AG04450 (cell line): Measurements from ENCODE around the gene NCLN. TPM values are rescaled to one million over a fixed set of nuclear protein-coding genes. Genes with fewer than 3 reads are reported as not detected.

Experiments used
- CTCF ChIA-PET: fragments of 300-600, 350-600 bp; formaldehyde crosslinking; extraction: SDS; loops from one replicate; lab custom pipeline; 2022; ENCODE audit warnings: antibody characterized with exemption, inconsistent platforms; lab: Charles Lee
- POLR2A ChIA-PET: fragments of 350-600 bp; formaldehyde crosslinking; extraction: SDS; loops from one replicate; lab custom pipeline; 2021; ENCODE audit warnings: antibody characterized with exemption, inconsistent platforms; lab: Yijun Ruan, JAX
- DNase-seq: peaks from one replicate; pipeline ENCODE4 v3.0.0-alpha.2; 2011; ENCODE audit warnings: low read depth, low spot score
- H3K27ac ChIP-seq: one replicate; pipeline ENCODE4 v1.5.1; 2012; ENCODE audit warnings: low read depth, low read length, control low read depth
- H3K27me3 ChIP-seq: one replicate; pipeline ENCODE4 v1.6.0; 2012; ENCODE audit warnings: low read length; ENCODE audit not compliant: control insufficient read depth, insufficient read depth
- H3K4me3 ChIP-seq: 2 replicates; pipeline ENCODE4 v1.5.1; 2011; ENCODE audit warnings: mild to moderate bottlenecking, low read depth, low read length, control low read depth
- H3K9me3 ChIP-seq: 2 replicates; pipeline ENCODE4 v1.5.1; 2012; ENCODE audit warnings: low read length; ENCODE audit not compliant: control insufficient read depth, insufficient read depth
- polyA plus RNA-seq: library from polyadenylated mRNA; depleted of rRNA; stranded (reverse); fragments of >200 nt; gene quantifications from 2 replicates; pipeline ENCODE4 v1.2.3, GENCODE V29; 2011
- TF ChIP-seq, protein P1 (sequence below): IDR thresholded peaks from 2 replicates; pipeline ENCODE4 v1.5.1; 2011; ENCODE audit warnings: low read depth, low read length, control low read depth, inconsistent platforms

NCLN gene
- polyA plus RNA-seq, 1 experiment = 27.1 TPM

DNA sequence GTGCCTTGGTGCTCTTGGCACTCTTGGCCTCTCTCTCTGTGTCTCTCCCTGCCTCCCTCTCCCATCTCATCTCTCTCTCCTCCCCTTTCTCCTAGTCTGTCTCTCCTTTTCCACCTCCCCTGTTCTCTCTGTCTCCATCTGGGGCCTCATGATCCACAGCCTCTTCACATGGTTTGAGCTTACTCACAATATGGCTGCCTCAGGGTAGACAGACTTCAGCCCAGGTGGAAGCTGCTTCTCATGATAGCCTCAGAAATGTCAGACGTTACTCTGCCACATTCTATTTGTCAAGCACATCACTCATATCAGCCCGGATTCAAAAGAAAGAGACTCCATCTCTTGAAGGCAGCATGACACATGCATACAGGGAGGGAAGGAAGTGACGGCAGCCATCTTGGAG is 25.5 kb upstream of the NCLN start:
- ChIA-PET POLR2A (interaction anchor here (1.1 kb wide), 1 partner anchor 210 kb away, joined by 3 read pairs; no protein-coding TSS in a partner anchor), CTCF (interaction anchor here (0.9 to 3.9 kb wide), 5 partner anchors 24 to 273 kb away, joined by 3 to 28 read pairs (median 4); partner anchors contain the start of gene GNA15)
- H3K27ac ChIP-seq = no peak overlapping the region
- no peak for DNase-seq
- TF ChIP-seq, protein P1, sequence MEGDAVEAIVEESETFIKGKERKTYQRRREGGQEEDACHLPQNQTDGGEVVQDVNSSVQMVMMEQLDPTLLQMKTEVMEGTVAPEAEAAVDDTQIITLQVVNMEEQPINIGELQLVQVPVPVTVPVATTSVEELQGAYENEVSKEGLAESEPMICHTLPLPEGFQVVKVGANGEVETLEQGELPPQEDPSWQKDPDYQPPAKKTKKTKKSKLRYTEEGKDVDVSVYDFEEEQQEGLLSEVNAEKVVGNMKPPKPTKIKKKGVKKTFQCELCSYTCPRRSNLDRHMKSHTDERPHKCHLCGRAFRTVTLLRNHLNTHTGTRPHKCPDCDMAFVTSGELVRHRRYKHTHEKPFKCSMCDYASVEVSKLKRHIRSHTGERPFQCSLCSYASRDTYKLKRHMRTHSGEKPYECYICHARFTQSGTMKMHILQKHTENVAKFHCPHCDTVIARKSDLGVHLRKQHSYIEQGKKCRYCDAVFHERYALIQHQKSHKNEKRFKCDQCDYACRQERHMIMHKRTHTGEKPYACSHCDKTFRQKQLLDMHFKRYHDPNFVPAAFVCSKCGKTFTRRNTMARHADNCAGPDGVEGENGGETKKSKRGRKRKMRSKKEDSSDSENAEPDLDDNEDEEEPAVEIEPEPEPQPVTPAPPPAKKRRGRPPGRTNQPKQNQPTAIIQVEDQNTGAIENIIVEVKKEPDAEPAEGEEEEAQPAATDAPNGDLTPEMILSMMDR = no peak
- no peaks in the 10 kb centered on the region for H3K27me3 ChIP-seq
- peaks cover 4% of the 10 kb centered on the region for H3K9me3 ChIP-seq
- no peak overlapping the region for H3K4me3 ChIP-seq

DNA sequence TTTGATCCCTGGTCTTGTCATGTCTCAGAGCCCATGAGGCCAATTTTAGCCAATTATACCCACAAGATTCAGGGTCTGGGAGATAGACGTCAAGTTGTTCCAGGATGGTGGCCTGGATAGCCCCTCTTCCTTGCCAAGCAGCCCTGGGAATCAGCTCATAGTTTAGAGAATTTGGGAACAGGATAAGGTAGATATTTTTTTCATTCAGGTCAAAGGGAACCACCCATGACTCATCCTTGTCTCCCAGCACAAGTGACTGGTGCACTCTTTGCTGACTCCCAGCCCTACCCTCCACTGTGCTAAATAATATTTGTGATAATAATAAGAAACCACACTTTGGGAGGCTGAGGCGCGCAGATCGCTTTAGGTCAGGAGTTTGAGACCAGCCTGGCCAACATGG is 24.3 kb upstream of the NCLN start:
- H3K27me3 ChIP-seq = no peaks in the 10 kb centered on the region
- H3K27ac ChIP-seq = no peak overlapping the region
- POLR2A ChIA-PET = no interaction called here
- CTCF ChIA-PET = interaction anchor here (0.5 to 3.9 kb wide), 8 partner anchors 10 to 360 kb away, joined by 3 to 30 read pairs (median 3); no protein-coding TSS in a partner anchor
- TF ChIP-seq, protein P1 = no peak
- no peak for DNase-seq
- peaks cover 4% of the 10 kb centered on the region for H3K9me3 ChIP-seq
- H3K4me3 ChIP-seq = no peak overlapping the region

DNA sequence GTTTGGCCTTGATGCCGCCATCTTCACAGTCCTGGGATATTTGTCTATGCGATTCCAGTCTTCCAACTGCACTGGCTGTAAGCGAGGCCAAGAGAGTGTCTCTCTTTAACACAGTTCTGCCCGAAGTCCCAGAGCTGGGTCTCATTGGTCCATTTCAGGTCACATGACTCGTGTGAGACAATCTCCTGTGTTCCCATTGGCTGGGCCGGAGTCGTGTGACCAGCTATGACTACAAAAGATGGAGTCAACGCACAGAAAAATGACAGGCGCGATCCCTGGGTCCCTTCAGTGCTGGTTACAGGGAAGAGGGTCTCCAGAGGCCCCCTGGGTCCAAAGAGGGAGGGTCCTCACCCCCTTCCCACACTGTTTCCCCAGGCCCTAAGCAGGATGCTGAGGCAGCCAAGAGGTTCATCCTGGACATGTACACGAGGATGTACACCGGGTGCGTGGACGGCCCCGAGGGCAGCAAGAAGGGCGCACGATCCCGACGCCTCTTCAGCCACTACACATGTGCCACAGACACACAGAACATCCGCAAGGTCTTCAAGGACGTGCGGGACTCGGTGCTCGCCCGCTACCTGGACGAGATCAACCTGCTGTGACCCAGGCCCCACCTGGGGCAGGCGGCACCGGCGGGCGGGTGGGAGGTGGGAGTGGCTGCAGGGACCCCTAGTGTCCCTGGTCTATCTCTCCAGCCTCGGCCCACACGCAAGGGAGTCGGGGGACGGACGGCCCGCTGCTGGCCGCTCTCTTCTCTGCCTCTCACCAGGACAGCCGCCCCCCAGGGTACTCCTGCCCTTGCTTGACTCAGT is 23.1 kb upstream of the NCLN start:
- CTCF ChIA-PET = interaction anchor here (0.9 to 3.9 kb wide), 6 partner anchors 33 to 211 kb away, joined by 3 to 30 read pairs (median 15); no protein-coding TSS in a partner anchor
- TF ChIP-seq, protein P1 = no peak
- Histone ChIP-seq H3K4me3 (no peak overlapping the region), H3K27ac (no peak overlapping the region), H3K27me3 (no peaks in the 10 kb centered on the region), H3K9me3 (peaks cover under 1% of the 10 kb centered on the region)
- DNase-seq = no peak
- POLR2A ChIA-PET = no interaction called here

DNA sequence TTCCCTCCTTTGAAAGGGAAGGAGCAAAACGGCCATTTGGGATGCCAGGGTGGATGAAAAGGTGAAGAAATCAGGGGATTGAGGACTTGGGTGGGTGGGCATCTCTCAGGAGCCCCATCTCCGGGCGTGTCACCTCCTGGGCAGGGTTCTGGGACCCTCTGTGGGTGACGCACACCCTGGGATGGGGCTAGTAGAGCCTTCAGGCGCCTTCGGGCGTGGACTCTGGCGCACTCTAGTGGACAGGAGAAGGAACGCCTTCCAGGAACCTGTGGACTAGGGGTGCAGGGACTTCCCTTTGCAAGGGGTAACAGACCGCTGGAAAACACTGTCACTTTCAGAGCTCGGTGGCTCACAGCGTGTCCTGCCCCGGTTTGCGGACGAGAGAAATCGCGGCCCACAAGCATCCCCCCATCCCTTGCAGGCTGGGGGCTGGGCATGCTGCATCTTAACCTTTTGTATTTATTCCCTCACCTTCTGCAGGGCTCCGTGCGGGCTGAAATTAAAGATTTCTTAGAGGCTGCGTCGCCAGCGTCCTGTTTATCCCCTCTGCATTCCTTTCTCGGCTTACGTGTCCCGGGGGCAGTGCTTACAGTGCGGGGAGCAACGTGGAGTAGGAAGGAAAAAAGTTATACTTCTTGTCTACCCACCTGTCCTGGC is 22.4 kb upstream of the NCLN start:
- Histone ChIP-seq H3K9me3 (no peaks in the 10 kb centered on the region; the same call in none of the 2 replicates), H3K4me3 (no peak overlapping the region), H3K27ac (no peak overlapping the region), H3K27me3 (no peaks in the 10 kb centered on the region)
- DNase-seq = peak; percentile 30
- TF ChIP-seq, protein P1 = peak; percentile 95
- ChIA-PET CTCF (interaction anchor here (0.6 to 1.9 kb wide), 9 partner anchors 20 to 212 kb away, joined by 3 to 27 read pairs (median 4); no protein-coding TSS in a partner anchor), POLR2A (no interaction called here)
